PC-9 (cell line): ENCODE measurements around the gene SHISA6.

Experiments
- CTCF ChIP-seq: fragments of 200-600 bp; sonication (generic); conservative IDR thresholded peaks from 2 replicates; pipeline ENCODE4 v1.6.1; 2017; ENCODE audit warnings: mixed run types, antibody characterized with exemption, mild to moderate bottlenecking, moderate library complexity
- EZH2 ChIP-seq: fragments of 200-600 bp; sonication (generic); IDR thresholded peaks from 2 replicates; pipeline ENCODE4 v1.8.0; 2017; ENCODE audit warnings: antibody characterized with exemption, low read depth

- TF ChIP-seq CTCF (no peak), EZH2 (no peak)
Measured at GRCh38 chr17:11610999-11611566, 370.1 kb downstream of the SHISA6 start.
